Natural killer cell (primary cell): ENCODE results near the gene PCP4. TPM values are rescaled to one million over a fixed set of nuclear protein-coding genes. Genes with fewer than 3 reads are reported as not detected.

ENCODE experiments used
- ATAC-seq, 3 donors: fragments of 150-1000 bp in 2 of 3; fragments of 200-7000 bp in 1 of 3; cut with Tn5 transposase; 1 replicate in 1 of 3; 2 replicates in 2 of 3; pipeline ENCODE4 v1.10.0; 2021; ENCODE audit warnings: mild to moderate bottlenecking in 2 of 3, moderate library complexity in 2 of 3
- DNase-seq, 2 donors: peaks; one replicate each; pipeline versions ENCODE4 v3.0.0 to v3.0.0-alpha.2; 2013 to 2021; ENCODE audit warnings: mixed read lengths in 1 of 2
- H3K27ac ChIP-seq: one replicate; pipeline ENCODE4 v1.5.1; 2013; ENCODE audit warnings: mild to moderate bottlenecking, low read length
- H3K27me3 ChIP-seq: one replicate; pipeline ENCODE4 v1.6.1; 2013; ENCODE audit warnings: low read length; ENCODE audit not compliant: control insufficient read depth, insufficient read depth
- H3K36me3 ChIP-seq: one replicate; pipeline ENCODE4 v1.6.1; 2013; ENCODE audit warnings: low read length; ENCODE audit not compliant: control insufficient read depth, insufficient read depth
- H3K4me1 ChIP-seq: one replicate; pipeline ENCODE4 v1.6.1; 2013; ENCODE audit warnings: low read length; ENCODE audit not compliant: control insufficient read depth, insufficient read depth
- H3K4me3 ChIP-seq: one replicate; pipeline ENCODE4 v1.5.1; 2013; ENCODE audit warnings: low read length
- H3K9me3 ChIP-seq: one replicate; pipeline ENCODE4 v1.6.1; 2013; ENCODE audit warnings: low read length; ENCODE audit not compliant: control insufficient read depth, insufficient read depth
- H3K27ac Mint-ChIP-seq, 2 donors: one replicate each; pipeline ENCODE4 v1.8.0; 2022; ENCODE audit warnings: mild to moderate bottlenecking in 2 of 2, mixed read lengths in 2 of 2, moderate library complexity in 1 of 2
- H3K27me3 Mint-ChIP-seq, 2 donors: one replicate each; pipeline ENCODE4 v1.8.0; 2022; ENCODE audit warnings: low read depth in 2 of 2, mixed read lengths in 2 of 2
- H3K36me3 Mint-ChIP-seq: one replicate; pipeline ENCODE4 v1.8.0; 2022; ENCODE audit warnings: mixed read lengths
- H3K4me1 Mint-ChIP-seq, 2 donors: one replicate each; pipeline ENCODE4 v1.8.0; 2022; ENCODE audit warnings: mixed read lengths in 2 of 2
- H3K4me3 Mint-ChIP-seq: one replicate; pipeline ENCODE4 v1.8.0; 2022; ENCODE audit warnings: mild to moderate bottlenecking, moderate library complexity, mixed read lengths
- H3K9me3 Mint-ChIP-seq, 2 donors: one replicate each; pipeline ENCODE4 v1.8.0; 2022; ENCODE audit warnings: mixed read lengths in 2 of 2
- WGBS: methylation state at CpG from one replicate; pipeline ENCODE4 v1.1.7; 2013; ENCODE audit warnings: missing lambda C conversion rate; ENCODE audit not compliant: insufficient coverage; 5-methylcytosine and 5-hydroxymethylcytosine counted together
- intact Hi-C: fragments of 100-400 bp; cut with micrococcal nuclease; formaldehyde crosslinking; loops from one replicate; pipeline ENCODE4 v1.14.2; 2022
- total RNA-seq, 4 donors: library from RNA; stranded (reverse); fragments of 120-200 nt in 1 of 4; gene quantifications; one replicate each; pipeline versions ENCODE4 v1.2.3 to v1.2.4, GENCODE V29; 2013 to 2022
- TF ChIP-seq, protein P1 (sequence below): fragments of 200-600 bp; IDR thresholded peaks from one replicate; pipeline ENCODE4 v1.8.0; 2022; ENCODE audit warnings: antibody characterized with exemption

Gene PCP4
- total RNA-seq, 3 donors from 2014 or later (not counting 1 experiment from before 2014, with no cell fraction given), result not detected

DNA sequence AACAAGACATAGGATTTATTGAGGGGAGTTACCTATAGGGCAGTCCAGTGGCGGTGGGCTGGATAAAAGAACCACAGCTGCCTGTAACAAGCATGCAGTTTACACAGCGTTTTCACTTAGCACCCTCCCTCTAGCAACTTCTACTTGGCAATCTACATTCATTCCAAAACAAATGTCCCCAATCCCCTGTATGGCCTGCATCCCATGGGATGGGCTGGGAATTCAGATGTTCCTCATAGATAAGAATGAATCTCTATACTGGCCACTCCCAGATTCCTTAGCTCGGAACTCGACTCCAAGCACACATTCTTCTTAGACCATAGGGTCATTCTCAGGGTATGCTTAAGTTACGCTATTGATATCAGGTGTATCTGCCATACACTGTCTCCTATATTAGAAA, 33.3 kb downstream of the PCP4 start:
- Mint-ChIP-seq H3K4me1 (no peaks in the 10 kb centered on the region), H3K27ac (no peak overlapping the region), H3K9me3 (no peaks in the 10 kb centered on the region), H3K36me3 (no peaks in the 10 kb centered on the region), H3K27me3 (no peaks in the 10 kb centered on the region), H3K4me3 (no peak overlapping the region)
- no peak for DNase-seq
- Histone ChIP-seq H3K9me3 (no peaks in the 10 kb centered on the region), H3K27me3 (no peaks in the 10 kb centered on the region), H3K36me3 (no peaks in the 10 kb centered on the region), H3K4me3 (no peak overlapping the region), H3K27ac (no peak overlapping the region), H3K4me1 (no peaks in the 10 kb centered on the region)
- WGBS, result 89% methylated on average over 4 of the region's 5 CpGs
- TF ChIP-seq, protein P1, sequence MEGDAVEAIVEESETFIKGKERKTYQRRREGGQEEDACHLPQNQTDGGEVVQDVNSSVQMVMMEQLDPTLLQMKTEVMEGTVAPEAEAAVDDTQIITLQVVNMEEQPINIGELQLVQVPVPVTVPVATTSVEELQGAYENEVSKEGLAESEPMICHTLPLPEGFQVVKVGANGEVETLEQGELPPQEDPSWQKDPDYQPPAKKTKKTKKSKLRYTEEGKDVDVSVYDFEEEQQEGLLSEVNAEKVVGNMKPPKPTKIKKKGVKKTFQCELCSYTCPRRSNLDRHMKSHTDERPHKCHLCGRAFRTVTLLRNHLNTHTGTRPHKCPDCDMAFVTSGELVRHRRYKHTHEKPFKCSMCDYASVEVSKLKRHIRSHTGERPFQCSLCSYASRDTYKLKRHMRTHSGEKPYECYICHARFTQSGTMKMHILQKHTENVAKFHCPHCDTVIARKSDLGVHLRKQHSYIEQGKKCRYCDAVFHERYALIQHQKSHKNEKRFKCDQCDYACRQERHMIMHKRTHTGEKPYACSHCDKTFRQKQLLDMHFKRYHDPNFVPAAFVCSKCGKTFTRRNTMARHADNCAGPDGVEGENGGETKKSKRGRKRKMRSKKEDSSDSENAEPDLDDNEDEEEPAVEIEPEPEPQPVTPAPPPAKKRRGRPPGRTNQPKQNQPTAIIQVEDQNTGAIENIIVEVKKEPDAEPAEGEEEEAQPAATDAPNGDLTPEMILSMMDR, result no peak
- intact Hi-C loops, result no loop called here
- ATAC-seq, result no peak

DNA sequence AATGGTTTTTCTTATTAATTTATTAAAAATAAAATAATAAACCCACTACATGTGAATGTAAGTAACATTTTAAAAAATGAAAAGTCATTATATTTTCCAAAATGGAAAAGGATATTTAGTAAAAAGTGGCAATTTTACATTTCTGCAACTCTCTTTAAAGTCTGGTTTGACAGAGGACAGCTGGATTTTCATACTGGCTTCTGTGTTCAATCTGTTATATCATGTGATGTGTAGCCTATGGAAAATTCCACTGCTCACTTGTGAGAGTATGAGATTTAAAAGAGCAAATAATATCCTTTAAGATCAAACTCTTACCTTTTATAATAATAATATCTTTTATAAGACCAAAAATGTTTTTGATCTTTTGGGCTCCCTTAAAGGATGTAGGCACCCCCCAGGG, 33.7 kb downstream of the PCP4 start:
- no peak overlapping the region for H3K4me3 ChIP-seq
- no peak overlapping the region for H3K27ac Mint-ChIP-seq
- ATAC-seq (no peak), DNase-seq (no peak)
- no peaks in the 10 kb centered on the region for H3K9me3 Mint-ChIP-seq
- no peak overlapping the region for H3K4me3 Mint-ChIP-seq
- no peaks in the 10 kb centered on the region for H3K4me1 Mint-ChIP-seq
- no peaks in the 10 kb centered on the region for H3K9me3 ChIP-seq
- intact Hi-C loops, result no loop called here
- H3K36me3 Mint-ChIP-seq, result no peaks in the 10 kb centered on the region
- H3K27me3 ChIP-seq, result no peaks in the 10 kb centered on the region
- no peaks in the 10 kb centered on the region for H3K4me1 ChIP-seq
- TF ChIP-seq, protein P1, result no peak
- H3K27me3 Mint-ChIP-seq, result no peaks in the 10 kb centered on the region
- no peak overlapping the region for H3K27ac ChIP-seq
- no peaks in the 10 kb centered on the region for H3K36me3 ChIP-seq

DNA sequence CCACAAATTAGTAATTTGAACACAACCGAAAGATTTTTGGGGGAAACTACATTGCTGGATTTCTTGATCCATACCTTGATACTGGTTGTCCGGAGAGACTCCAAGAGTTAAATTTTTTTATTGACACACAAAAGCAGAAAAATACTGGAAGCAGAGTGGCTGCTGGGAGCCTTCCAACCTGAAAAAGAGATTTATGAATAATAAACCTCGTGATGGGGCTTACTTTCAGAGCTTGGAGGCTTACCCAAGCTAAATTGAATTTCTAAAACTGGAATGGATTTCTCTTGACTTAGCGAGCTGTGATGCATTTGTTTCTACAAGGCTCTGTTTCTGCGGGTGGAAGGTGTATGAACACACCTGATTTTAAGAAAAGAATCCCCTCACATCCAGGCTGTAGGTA, 35.7 kb downstream of the PCP4 start:
- no peaks in the 10 kb centered on the region for H3K27me3 Mint-ChIP-seq
- intact Hi-C loops, result no loop called here
- no peaks in the 10 kb centered on the region for H3K9me3 ChIP-seq
- ATAC-seq (no peak), DNase-seq (no peak)
- H3K36me3 Mint-ChIP-seq, result no peaks in the 10 kb centered on the region
- no peak overlapping the region for H3K4me3 ChIP-seq
- H3K4me3 Mint-ChIP-seq, result no peak overlapping the region
- no peak overlapping the region for H3K27ac Mint-ChIP-seq
- TF ChIP-seq, protein P1, result no peak
- no peaks in the 10 kb centered on the region for H3K27me3 ChIP-seq
- WGBS, result 86% methylated on average over 4 of the region's 5 CpGs
- no peaks in the 10 kb centered on the region for H3K4me1 Mint-ChIP-seq
- no peaks in the 10 kb centered on the region for H3K4me1 ChIP-seq
- H3K27ac ChIP-seq, result no peak overlapping the region
- H3K9me3 Mint-ChIP-seq, result no peaks in the 10 kb centered on the region
- H3K36me3 ChIP-seq, result no peaks in the 10 kb centered on the region

- DNase-seq (no peak), ATAC-seq (no peak)
- no peaks in the 10 kb centered on the region for H3K27me3 ChIP-seq
- no peaks in the 10 kb centered on the region for H3K27me3 Mint-ChIP-seq
- TF ChIP-seq, protein P1, result no peak
- H3K9me3 ChIP-seq, result no peaks in the 10 kb centered on the region
- intact Hi-C loops, result no loop called here
- no peak overlapping the region for H3K4me3 ChIP-seq
- no peaks in the 10 kb centered on the region for H3K9me3 Mint-ChIP-seq
- H3K4me1 ChIP-seq, result no peaks in the 10 kb centered on the region
- no peaks in the 10 kb centered on the region for H3K4me1 Mint-ChIP-seq
- H3K27ac Mint-ChIP-seq, result no peak overlapping the region
- no peaks in the 10 kb centered on the region for H3K36me3 ChIP-seq
- H3K27ac ChIP-seq, result no peak overlapping the region
- H3K4me3 Mint-ChIP-seq, result no peak overlapping the region
- WGBS, result 88% methylated on average over 3 of the region's 3 CpGs
- H3K36me3 Mint-ChIP-seq, result no peaks in the 10 kb centered on the region
Measured at GRCh38 chr21:39904457-39904856, 37.2 kb downstream of the PCP4 start.
